Measurements from ENCODE around the gene KRTAP10-2. TPM values are rescaled to one million over a fixed set of nuclear protein-coding genes. Genes with fewer than 3 reads are reported as not detected.

KRTAP10-2 gene
- total and polyA plus RNA-seq, 2 donors from 2014 or later, result not detected

DNA sequence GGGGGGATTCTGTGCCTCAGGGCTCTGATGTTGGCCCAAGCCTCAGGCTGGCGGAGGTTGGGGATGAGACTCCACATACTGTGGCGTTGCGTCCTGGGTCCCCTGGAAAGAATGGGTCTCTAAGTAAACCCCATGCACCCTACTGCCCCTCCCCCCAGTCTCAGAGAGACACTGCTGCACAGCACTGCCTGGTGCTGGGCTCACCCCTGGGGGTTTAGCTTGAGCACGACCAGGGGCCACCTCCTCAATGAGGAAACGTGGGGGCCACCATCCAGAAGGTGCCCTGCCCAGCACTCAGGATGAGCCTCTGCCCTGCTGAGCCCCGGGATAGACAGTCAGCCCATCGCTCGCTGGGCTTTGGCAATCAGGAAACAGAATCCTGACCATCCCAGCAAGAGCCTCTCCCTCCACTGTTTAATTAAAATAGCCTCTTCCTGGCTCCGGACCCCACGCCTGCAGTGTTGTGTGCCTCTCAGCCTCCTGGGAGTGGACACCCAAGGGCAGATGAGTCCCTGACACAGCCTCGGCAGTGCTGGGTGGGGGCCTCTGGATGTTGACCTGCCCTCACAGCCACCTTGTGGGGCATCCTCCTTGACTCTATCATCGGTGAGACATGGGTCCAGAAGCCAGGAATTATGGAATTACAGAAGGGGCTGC, 18.7 kb upstream of the KRTAP10-2 start:
- Histone ChIP-seq H3K9ac (ENCODE audit: low read length in 3 of 3) (no peak overlapping the region), H3K27ac (ENCODE audit: low read depth in 2 of 2, low read length in 2 of 2) (no peak overlapping the region), H3K36me3 (ENCODE audit: control insufficient read depth in 2 of 3, insufficient read depth in 3 of 3, low read length in 3 of 3) (no peaks in the 10 kb centered on the region), H3K4me3 (ENCODE audit: low read length in 3 of 3) (no peak overlapping the region), H3K27me3 (ENCODE audit: control insufficient read depth, insufficient read depth, low read length) (no peaks in the 10 kb centered on the region), H3K9me3 (ENCODE audit: control insufficient read depth in 2 of 3, insufficient read depth in 1 of 3, low read length in 3 of 3) (no peaks in the 10 kb centered on the region), H3K4me1 (ENCODE audit: control insufficient read depth in 2 of 3, insufficient read depth in 2 of 3, low read depth in 1 of 3, low read length in 3 of 3) (no peaks in the 10 kb centered on the region)
- intact Hi-C loops (cut with DNase I), result no loop called here
- TF ChIP-seq CTCF (IDR thresholded peaks at IDR 0.05; ENCODE audit: borderline replicate concordance, extremely low read depth, insufficient read depth), result no peak
- FAIRE-seq (no peak), DNase-seq (peak in 1 of 5 donors; percentile 35)

- no peak for FAIRE-seq
- Histone ChIP-seq H3K27me3 (ENCODE audit: control insufficient read depth, insufficient read depth, low read length) (no peaks in the 10 kb centered on the region), H3K9me3 (ENCODE audit: control insufficient read depth in 2 of 3, insufficient read depth in 1 of 3, low read length in 3 of 3) (no peaks in the 10 kb centered on the region), H3K4me1 (ENCODE audit: control insufficient read depth in 2 of 3, insufficient read depth in 2 of 3, low read depth in 1 of 3, low read length in 3 of 3) (no peaks in the 10 kb centered on the region), H3K27ac (ENCODE audit: low read depth in 2 of 2, low read length in 2 of 2) (no peak overlapping the region), H3K36me3 (ENCODE audit: control insufficient read depth in 2 of 3, insufficient read depth in 3 of 3, low read length in 3 of 3) (no peaks in the 10 kb centered on the region), H3K4me3 (ENCODE audit: low read length in 3 of 3) (no peak overlapping the region), H3K9ac (ENCODE audit: low read length in 3 of 3) (no peak overlapping the region)
- intact Hi-C loops (cut with DNase I), result no loop called here
- peak in 1 of 5 donors; percentile 43 for DNase-seq
- TF ChIP-seq CTCF (IDR thresholded peaks at IDR 0.05; ENCODE audit: borderline replicate concordance, extremely low read depth, insufficient read depth), result no peak
Observed at GRCh38 chr21:44568667-44569556, 17.6 kb upstream of the KRTAP10-2 start.

DNA sequence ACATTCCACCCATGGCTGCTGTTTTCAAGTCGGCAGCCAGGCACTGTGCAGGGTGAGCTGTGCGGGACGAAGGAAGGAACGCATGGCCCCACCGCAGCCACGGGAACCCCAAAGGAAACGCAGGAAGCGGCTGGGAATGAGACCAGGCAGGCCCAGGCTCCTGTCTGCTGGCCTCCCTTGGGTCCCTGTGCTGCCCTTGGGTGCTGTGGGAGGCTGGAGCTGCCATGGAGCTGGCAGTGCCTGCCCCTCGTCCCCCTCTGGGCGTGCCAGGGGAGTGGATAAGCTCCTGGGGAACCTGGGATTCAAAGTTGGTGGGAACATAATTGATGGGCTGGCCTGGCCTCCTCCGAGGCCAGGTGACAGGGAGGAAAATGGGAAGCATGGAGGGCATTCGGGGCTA, 17.0 kb upstream of the KRTAP10-2 start:
- H3K36me3 ChIP-seq (ENCODE audit: control insufficient read depth in 2 of 3, insufficient read depth in 3 of 3, low read length in 3 of 3), result no peaks in the 10 kb centered on the region

More for the DNA sequence above, 17.0 kb upstream of the KRTAP10-2 start:
- no peaks in the 10 kb centered on the region for H3K9me3 ChIP-seq (ENCODE audit: control insufficient read depth in 2 of 3, insufficient read depth in 1 of 3, low read length in 3 of 3)
- DNase-seq (peak in 1 of 5 donors; percentile 60), FAIRE-seq (no peak)
- no peak overlapping the region for H3K4me3 ChIP-seq (ENCODE audit: low read length in 3 of 3)
- no peak overlapping the region for H3K27ac ChIP-seq (ENCODE audit: low read depth in 2 of 2, low read length in 2 of 2)
- H3K27me3 ChIP-seq (ENCODE audit: control insufficient read depth, insufficient read depth, low read length), result no peaks in the 10 kb centered on the region
- no peak for TF ChIP-seq CTCF (IDR thresholded peaks at IDR 0.05; ENCODE audit: borderline replicate concordance, extremely low read depth, insufficient read depth)
- no peaks in the 10 kb centered on the region for H3K4me1 ChIP-seq (ENCODE audit: control insufficient read depth in 2 of 3, insufficient read depth in 2 of 3, low read depth in 1 of 3, low read length in 3 of 3)
- intact Hi-C loops (cut with DNase I), result no loop called here
- H3K9ac ChIP-seq (ENCODE audit: low read length in 3 of 3), result no peak overlapping the region
